ENCODE data around the gene ARL4D.
A peak's percentile ranks its signal among the peaks of the same experiment; 100 is the strongest.
"Not testable (repeated sequence)": the region's sequence is repeated elsewhere in the genome, so short reads cannot be mapped to it uniquely, and the experiment has no call there.

ARL4D gene

GRCh38 chr17:43398724-43399595, at the start of gene ARL4D:
Gene ARL4D, plus strand, starts transcription at chr17:43398993. Its CDS starts 740 bp downstream, at chr17:43399733.
- DNase-seq, result no peak

GRCh38 chr17:43349142-43349541, 49.7 kb upstream of the ARL4D start:
- no peak for DNase-seq

- no peak for DNase-seq
Measured at GRCh38 chr17:43350888-43351361, 47.9 kb upstream of the ARL4D start.

GRCh38 chr17:43351691-43352090, 47.1 kb upstream of the ARL4D start:
- no peak for DNase-seq

GRCh38 chr17:43352579-43353331, 46.0 kb upstream of the ARL4D start:
- no peak for DNase-seq

GRCh38 chr17:43353393-43353792, 45.4 kb upstream of the ARL4D start:
- no peak for DNase-seq

GRCh38 chr17:43354371-43354770, 44.4 kb upstream of the ARL4D start:
- no peak for DNase-seq

GRCh38 chr17:43356450-43356849, 42.3 kb upstream of the ARL4D start:
- no peak for DNase-seq

- DNase-seq, result no peak
Measured at GRCh38 chr17:43356999-43357398, 41.8 kb upstream of the ARL4D start.

GRCh38 chr17:43359469-43360110, 39.2 kb upstream of the ARL4D start:
- DNase-seq, result no peak

GRCh38 chr17:43360376-43360738, 38.4 kb upstream of the ARL4D start:
- DNase-seq, result peak; percentile 69

- peak; percentile 99 for DNase-seq
Measured at GRCh38 chr17:43360739-43361505, 37.9 kb upstream of the ARL4D start.

GRCh38 chr17:43363181-43363925, 35.4 kb upstream of the ARL4D start:
- no peak for DNase-seq

- DNase-seq, result no peak
Measured at GRCh38 chr17:43363926-43364285, 34.9 kb upstream of the ARL4D start.

GRCh38 chr17:43365356-43365755, 33.4 kb upstream of the ARL4D start:
- no peak for DNase-seq

- not testable (repeated sequence) for DNase-seq
Measured at GRCh38 chr17:43365921-43366320, 32.9 kb upstream of the ARL4D start.

- no peak for DNase-seq
Measured at GRCh38 chr17:43366891-43367736, 31.7 kb upstream of the ARL4D start.

- peak; percentile 84 for DNase-seq
Measured at GRCh38 chr17:43367737-43368242, 31.0 kb upstream of the ARL4D start.

- DNase-seq, result peak; percentile 26
Measured at GRCh38 chr17:43368740-43369506, 29.9 kb upstream of the ARL4D start.

- DNase-seq, result no peak
Measured at GRCh38 chr17:43369986-43370385, 28.8 kb upstream of the ARL4D start.
